ENCODE data around the gene DMRT2. TPM values are rescaled to one million over a fixed set of nuclear protein-coding genes. Genes with fewer than 3 reads are reported as not detected.

Gene DMRT2
- total RNA-seq, 1 experiment from 2014 or later = 15.4 TPM

GRCh38 chr9:1094749-1095148, 44.6 kb downstream of the DMRT2 start:
- DNase-seq (ENCODE audit: low read depth) = no peak

GRCh38 chr9:1096155-1096964, 46.2 kb downstream of the DMRT2 start:
- no peak for DNase-seq (ENCODE audit: low read depth)

GRCh38 chr9:1098551-1098950, 48.4 kb downstream of the DMRT2 start:
- DNase-seq (ENCODE audit: low read depth) = no peak

GRCh38 chr9:1100201-1100600, 50.0 kb downstream of the DMRT2 start:
- DNase-seq (ENCODE audit: low read depth) = no peak

- peak; percentile 81 for DNase-seq (ENCODE audit: low read depth)
Observed at GRCh38 chr9:1100945-1101344, 50.8 kb downstream of the DMRT2 start.

GRCh38 chr9:1101846-1102641, 51.9 kb downstream of the DMRT2 start:
- DNase-seq (ENCODE audit: low read depth) = no peak

DNA sequence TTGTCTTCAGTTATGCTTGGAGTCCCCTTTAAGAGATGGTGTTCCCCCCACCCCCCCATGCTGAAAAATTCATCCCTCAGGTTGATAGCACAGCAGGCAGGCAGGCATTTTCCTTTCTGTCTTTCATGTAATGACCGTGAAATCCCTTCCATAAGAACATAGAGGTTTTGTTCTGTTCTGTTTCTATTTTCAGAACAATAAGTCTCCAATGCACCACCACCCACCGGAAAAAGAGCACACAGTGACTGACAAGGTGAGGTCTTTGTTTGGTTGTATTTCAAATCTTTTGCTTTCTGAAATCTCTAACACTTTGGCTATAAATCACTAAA, 52.4 kb downstream of the DMRT2 start:
- DNase-seq (ENCODE audit: low read depth) = no peak

Other genes with a start within 250 kb of the DMRT2 start
- 0.46 and 0.60 TPM in 2 replicates for gene DMRT1, start 208.7 kb upstream of the DMRT2 start, total RNA-seq (2014; rRNA removed; shearing (Covaris generic))
- not detected in 2 replicates for gene DMRT3, start 73.7 kb upstream of the DMRT2 start, total RNA-seq (2014; rRNA removed; shearing (Covaris generic))